Adrenal gland (tissue), 5 donors: ENCODE measurements around the gene RHOH.
A peak's percentile ranks its signal among the peaks of the same experiment; 100 is the strongest.

Experiments used
- POLR2A ChIP-seq, 2 donors: fragments of 450-650 bp; IDR thresholded peaks; one replicate each; pipeline ENCODE4 v1.6.1; 2017; ENCODE audit warnings: antibody characterized with exemption in 2 of 2, mild to moderate bottlenecking in 2 of 2, moderate library complexity in 1 of 2
- TF ChIP-seq, protein P1 (sequence below), 6 experiments: fragments of 450-650 bp in 4 of 6; fragments of 200-600 bp in 2 of 6; sonication (generic) in 1 of 6; IDR thresholded peaks; 1 replicate in 5 of 6; 2 replicates in 1 of 6; pipeline versions ENCODE4 v1.5.1 to v1.8.0; 2016 to 2021; ENCODE audit warnings: antibody characterized with exemption in 6 of 6, mild to moderate bottlenecking in 2 of 6, moderate library complexity in 1 of 6
- donor health status: DM: no; HTN: no; CAD: no.

DNA sequence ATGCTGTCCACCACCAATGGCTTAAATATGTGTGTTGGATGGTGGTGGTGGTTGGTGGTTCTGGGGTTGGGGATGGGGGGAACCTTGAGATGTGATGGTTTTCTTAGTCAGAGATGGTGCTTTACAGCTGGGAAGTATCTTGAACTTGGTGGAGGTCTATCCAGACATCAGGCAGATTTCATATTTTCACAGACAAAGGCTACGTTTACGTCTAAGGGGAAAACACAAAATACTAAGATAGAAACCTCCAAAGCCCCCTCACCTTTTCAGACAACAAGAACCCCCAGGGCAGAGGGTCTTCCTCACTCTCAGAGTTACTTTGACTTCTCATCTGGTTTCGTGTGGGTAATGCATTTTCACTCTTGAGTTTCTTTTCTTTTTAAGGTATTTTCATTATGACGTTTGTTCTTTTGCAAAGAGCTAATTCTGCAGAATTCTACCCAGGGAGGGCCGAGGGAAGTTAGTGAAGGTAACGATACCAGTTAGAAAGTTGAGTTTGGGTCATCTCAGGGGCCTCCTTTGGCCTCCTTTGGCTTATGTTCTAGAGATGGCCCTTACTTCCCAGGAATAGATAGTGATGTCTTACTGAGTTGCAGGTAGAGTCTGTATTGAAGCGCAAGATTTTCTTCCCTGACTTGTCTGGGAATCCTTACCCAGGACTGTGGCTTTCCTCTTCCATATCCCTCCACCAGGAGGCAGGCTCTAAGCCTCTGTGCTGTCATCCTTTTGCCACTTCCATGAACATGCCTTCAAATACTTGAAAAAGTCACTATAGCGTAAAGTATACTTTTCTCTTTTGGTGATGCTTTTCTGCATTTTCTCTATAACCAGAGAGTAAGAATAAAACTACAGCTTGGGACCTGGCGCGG is 31.9 kb downstream of the RHOH start:
- TF ChIP-seq, protein P1, sequence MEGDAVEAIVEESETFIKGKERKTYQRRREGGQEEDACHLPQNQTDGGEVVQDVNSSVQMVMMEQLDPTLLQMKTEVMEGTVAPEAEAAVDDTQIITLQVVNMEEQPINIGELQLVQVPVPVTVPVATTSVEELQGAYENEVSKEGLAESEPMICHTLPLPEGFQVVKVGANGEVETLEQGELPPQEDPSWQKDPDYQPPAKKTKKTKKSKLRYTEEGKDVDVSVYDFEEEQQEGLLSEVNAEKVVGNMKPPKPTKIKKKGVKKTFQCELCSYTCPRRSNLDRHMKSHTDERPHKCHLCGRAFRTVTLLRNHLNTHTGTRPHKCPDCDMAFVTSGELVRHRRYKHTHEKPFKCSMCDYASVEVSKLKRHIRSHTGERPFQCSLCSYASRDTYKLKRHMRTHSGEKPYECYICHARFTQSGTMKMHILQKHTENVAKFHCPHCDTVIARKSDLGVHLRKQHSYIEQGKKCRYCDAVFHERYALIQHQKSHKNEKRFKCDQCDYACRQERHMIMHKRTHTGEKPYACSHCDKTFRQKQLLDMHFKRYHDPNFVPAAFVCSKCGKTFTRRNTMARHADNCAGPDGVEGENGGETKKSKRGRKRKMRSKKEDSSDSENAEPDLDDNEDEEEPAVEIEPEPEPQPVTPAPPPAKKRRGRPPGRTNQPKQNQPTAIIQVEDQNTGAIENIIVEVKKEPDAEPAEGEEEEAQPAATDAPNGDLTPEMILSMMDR (IDR thresholded peaks at IDR 0.05), result peak in 3 of 6 experiments; percentile 17 to 22 (median 18)
- TF ChIP-seq POLR2A (IDR thresholded peaks at IDR 0.05), result no peak
